HG03342 (cell line): Measurements from ENCODE around the gene ACBD6.

Experiments used
- ATAC-seq: cut with Tn5 transposase; IDR thresholded peaks from one replicate; pipeline ENCODE4 v1.9.1; 2021; ENCODE audit warnings: mild to moderate bottlenecking, moderate library complexity; ENCODE audit not compliant: unreplicated experiment

Gene ACBD6

GRCh38 chr1:180277476-180278193, 224.7 kb downstream of the ACBD6 start:
- ATAC-seq, result no peak

DNA sequence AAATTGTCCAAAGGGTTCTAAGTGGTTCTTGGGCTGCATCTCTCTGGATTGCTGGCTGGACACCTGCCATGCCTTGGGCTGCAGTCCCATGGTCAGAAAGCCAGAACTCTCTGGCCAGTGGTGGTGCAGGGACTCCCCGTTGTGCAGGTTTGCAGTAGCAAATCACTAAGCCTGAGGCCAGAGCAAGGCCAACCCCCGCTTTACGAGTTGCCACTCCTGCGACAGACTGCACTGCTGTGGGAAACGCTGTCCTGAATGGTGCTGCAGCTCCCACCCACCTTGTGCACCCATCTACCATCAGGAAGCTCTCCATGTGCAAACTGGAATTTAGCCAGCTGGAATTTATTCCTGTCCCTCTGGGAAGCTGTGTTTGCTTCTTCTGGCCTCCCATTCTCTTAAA, 226.7 kb downstream of the ACBD6 start:
- no peak for ATAC-seq

DNA sequence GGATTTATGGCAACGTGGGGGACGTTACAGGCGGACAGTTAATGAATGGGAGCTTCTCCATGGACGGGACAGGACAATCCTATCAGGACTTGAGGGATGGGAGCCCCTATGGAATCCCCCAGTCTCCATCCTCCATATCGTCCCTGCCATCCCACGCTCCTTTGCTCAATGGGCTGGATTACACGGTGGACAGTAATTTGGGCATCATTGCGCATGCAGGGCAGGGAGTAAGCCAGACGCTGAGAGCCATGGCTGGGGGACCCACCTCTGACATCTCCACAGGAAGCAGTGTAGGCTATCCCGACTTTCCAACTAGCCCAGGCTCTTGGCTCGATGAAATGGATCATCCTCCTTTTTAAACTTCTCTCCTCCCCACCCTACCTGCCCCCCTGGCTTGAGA, 228.2 kb downstream of the ACBD6 start:
- no peak for ATAC-seq

DNA sequence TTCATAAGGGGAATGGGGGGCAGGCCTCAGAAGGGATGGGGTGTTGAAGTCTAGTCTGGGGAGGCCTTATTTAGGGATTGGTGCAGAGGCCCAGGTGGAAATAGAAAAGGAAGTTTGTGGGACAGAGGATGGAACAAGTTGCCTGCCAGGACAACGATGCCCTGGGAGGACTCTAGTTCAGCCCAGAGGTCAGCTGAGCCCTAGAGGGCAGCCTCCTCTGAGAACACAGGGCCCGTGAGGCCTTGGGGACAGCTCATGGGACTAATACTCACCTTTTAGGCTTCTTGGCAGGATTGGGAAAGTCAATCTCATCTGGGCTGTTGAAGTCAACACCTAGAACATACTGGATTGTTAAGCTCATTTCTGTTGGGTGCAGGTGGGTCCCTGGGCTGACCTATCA, 229.3 kb downstream of the ACBD6 start:
- no peak for ATAC-seq

DNA sequence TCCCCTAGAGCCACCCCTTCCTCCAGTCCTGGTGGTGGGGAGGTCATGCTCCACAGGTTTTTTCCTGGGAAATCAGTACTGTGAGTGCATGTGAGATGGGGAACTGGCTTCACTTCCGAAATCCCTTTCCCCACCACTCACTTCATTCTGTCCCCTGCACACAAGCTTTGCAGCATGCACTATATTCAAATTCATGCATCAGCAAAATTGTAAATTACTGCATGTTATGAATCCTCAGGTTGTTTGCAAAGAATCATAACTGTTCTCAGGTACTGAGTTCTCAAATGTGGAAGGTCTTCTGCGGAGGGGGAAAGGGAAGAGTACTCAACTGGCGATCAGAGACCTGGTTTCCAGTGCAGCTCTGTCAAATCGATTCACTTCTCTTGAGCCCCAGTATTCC, 230.0 kb downstream of the ACBD6 start:
- ATAC-seq, result no peak

- no peak for ATAC-seq
Observed at GRCh38 chr1:180271272-180272255, 230.8 kb downstream of the ACBD6 start.

GRCh38 chr1:180270530-180271271, 231.7 kb downstream of the ACBD6 start:
- no peak for ATAC-seq

- no peak for ATAC-seq
Observed at GRCh38 chr1:180269645-180270529, 232.5 kb downstream of the ACBD6 start.

DNA sequence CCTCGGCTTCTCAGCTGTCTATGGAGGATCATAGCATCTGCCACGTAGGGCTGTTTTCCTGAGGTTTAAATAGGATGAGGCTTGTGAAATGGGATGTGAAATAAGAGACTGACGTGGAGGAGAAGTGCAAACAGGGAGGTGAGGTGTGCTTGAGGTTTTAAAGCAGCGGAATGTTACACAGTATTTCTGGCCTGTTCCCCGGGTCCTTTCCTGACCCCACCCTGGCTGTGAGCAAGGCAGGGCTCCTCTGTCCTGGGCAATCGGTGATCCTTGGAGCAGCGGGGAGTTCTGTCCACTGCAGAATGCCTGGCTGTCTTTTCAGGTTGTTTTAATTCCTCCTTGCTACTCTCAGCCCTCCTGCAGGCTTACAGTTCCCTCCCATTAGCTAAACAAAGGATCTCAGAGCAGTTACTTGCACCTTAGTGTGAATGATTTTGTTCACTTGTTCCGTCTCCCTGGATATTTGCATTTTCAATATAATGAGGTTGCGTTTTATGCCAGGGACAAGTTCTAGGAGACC, 233.8 kb downstream of the ACBD6 start:
- ATAC-seq, result no peak

DNA sequence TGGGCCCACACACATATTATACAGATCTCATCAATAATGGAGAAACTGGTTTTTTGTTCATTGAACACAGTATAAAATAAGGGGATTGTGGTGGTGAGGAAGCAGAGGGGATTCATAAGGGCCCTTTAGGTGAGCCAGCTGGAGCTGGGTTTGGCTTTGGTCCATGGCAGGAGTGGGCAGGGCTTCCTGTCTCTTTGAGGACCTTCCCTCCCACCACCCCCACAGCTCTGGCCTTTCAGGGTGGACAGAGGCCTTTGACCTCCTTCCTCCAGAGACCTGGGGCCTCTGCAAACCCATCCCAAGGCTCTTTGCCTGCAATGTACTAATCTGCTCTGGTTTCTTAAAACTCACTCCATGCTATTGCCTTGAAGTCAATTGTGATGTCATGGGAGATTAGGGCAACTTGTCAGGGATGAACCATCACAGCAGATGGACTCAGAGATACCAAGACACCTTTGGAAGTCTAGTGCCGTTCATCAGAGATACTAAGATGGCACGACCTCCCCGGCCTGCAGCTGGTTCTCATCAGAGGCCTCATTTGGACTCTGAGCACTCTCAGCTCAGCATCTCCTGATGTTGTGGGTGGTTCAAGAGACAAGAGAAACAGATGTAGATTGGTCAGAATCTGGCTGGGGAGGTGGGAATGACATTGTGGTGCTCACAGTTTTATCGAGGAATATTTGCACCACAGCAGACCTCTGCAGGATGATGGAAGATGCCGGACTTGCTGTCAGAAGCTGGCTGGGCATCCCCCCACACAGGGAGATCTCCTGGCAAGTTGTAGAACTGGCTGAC, 234.4 kb downstream of the ACBD6 start:
- no peak for ATAC-seq

DNA sequence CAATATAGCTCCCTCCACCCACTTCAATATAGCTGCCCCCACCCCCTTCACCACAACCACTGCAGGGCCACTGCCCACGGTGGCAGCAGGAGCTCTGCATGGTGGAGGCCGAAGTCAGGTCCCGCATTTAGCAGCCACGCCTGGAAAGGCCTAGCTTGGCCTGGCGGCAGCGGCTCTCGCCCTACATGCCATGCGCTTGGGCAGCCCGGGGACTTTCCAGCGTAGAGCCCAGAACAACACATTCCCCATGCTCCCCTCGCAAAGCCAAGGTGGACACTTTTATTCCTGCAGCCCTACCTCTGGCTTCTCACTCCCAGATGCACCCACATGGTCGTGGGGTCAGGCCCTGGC, 235.2 kb downstream of the ACBD6 start:
- no peak for ATAC-seq

DNA sequence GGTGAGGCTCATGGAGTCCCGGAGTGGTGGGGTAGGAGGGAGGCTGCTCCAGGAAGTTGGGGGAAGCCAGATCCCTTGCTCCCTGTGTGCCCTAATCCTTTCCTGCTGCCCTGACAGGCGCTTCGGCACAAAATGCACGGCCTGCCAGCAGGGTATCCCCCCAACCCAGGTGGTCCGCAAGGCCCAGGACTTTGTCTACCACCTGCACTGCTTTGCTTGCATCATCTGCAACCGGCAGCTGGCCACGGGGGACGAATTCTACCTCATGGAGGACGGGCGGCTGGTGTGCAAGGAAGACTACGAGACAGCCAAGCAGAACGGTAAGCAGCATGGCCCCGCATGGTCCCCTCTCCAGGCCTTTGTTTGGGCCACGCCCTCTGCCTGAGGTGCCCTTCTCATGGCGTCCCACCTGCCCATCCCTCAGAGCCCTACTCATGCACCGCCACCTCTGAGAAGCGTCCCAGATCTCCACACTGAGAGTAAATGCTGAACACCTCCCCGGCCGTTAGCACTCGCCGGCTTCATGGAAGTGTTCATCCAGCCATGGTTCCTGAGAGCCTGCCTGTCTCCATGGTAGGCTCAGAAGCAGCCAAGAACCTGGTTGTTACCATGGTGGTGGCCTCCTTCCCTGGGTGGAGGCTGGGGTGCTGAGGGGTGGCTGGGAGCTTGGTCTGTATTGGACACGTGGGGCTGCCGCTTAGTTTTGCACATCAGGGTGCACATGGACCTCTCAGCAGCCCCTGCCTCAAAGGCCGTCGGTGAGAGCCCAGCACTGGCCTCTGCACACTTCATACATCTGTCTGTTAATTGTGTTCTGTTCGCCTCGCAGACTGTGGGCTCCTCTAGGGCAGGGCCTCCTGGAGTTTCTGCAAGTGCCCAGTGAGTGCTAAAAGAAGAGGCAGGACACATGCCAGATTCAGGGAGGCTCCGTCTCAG, 235.8 kb downstream of the ACBD6 start:
- no peak for ATAC-seq

- ATAC-seq, result no peak
Observed at GRCh38 chr1:180265871-180266270, 236.5 kb downstream of the ACBD6 start.

- no peak for ATAC-seq
Observed at GRCh38 chr1:180265201-180265600, 237.2 kb downstream of the ACBD6 start.

- ATAC-seq, result no peak
Observed at GRCh38 chr1:180264595-180264994, 237.8 kb downstream of the ACBD6 start.

GRCh38 chr1:180262628-180263488, 239.5 kb downstream of the ACBD6 start:
- ATAC-seq, result no peak

GRCh38 chr1:180261524-180262155, 240.7 kb downstream of the ACBD6 start:
- ATAC-seq, result no peak
